ENCODE results near the gene PLAGL2. TPM values are rescaled to one million over a fixed set of nuclear protein-coding genes. Genes with fewer than 3 reads are reported as not detected.

The PLAGL2 gene
- total and polyA plus RNA-seq, 2 of the 4 experiments (the other 2 are of a cell fraction), result 2.9 to 7.7 TPM

GRCh38 chr20:32144898-32145662 lies 62.5 kb downstream of the PLAGL2 start:
- CTCF ChIA-PET, result no interaction called here
- H3K4me3 ChIP-seq (ENCODE audit: insufficient read depth, low read depth, low read length), result no peak overlapping the region
- no TSS peak for BruUV-seq (replicated peaks)
- H2BK15ac ChIP-seq (ENCODE audit: low read depth, low read length), result no peak overlapping the region
- no peak overlapping the region for H2BK20ac ChIP-seq (ENCODE audit: low read depth, low read length)
- DNase-seq (no peak), ATAC-seq (ENCODE audit: low read depth) (no peak)
- H2AK5ac ChIP-seq (ENCODE audit: low read depth, low read length), result no peak overlapping the region
- no peaks in the 10 kb centered on the region for H3K4me1 ChIP-seq (ENCODE audit: control insufficient read depth, insufficient read depth, low read length)
- WGBS, 2 experiments (ENCODE audit: extremely low coverage in 2 of 2, insufficient read length in 1 of 2), result 100% methylated on average over 2 of the region's 8 CpGs; no CpG with 5 or more reads in 1 of the 2 experiments
- no peak overlapping the region for H3K27ac ChIP-seq (ENCODE audit: insufficient read depth, low read length)
- dilution Hi-C loops (cut with HindIII; ENCODE audit: low sequenced_read_pairs, unreplicated experiment), result no loop called here
- no peak overlapping the region for H3K14ac ChIP-seq (replicated peaks; ENCODE audit: low read depth, low read length)
- no peak overlapping the region for H4K8ac ChIP-seq (ENCODE audit: low read depth in 2 of 2, low read length in 2 of 2)
- H4K5ac ChIP-seq (ENCODE audit: low read depth, low read length), result no peak overlapping the region
- POLR2A ChIA-PET (ENCODE audit: unreplicated experiment), result no interaction called here
- H3K56ac ChIP-seq (ENCODE audit: extremely low read depth, insufficient read depth, low read length), result no peak overlapping the region
- H2AFZ ChIP-seq (replicated peaks; ENCODE audit: low read length, poor library complexity), result no peak overlapping the region
- peaks cover 12% of the 10 kb centered on the region for H3K9me1 ChIP-seq (ENCODE audit: insufficient read depth, low read length)
- no peak overlapping the region for H2BK5ac ChIP-seq (ENCODE audit: low read depth, low read length, poor library complexity, severe bottlenecking)
- H2BK120ac ChIP-seq (ENCODE audit: low read depth, low read length), result no peak overlapping the region
- H3K18ac ChIP-seq (ENCODE audit: low read depth, low read length), result no peak overlapping the region
- peaks cover 4 to 18% of the 10 kb centered on the region in 2 experiments for H3K79me1 ChIP-seq (ENCODE audit: low read depth in 1 of 2, low read length in 2 of 2)
- no peak overlapping the region for H3K9ac ChIP-seq (ENCODE audit: low read depth, low read length)
- peaks cover 67% of the 10 kb centered on the region for H3K36me3 ChIP-seq (ENCODE audit: control insufficient read depth, insufficient read depth, low read length)
- in situ Hi-C loops (cut with MboI; ENCODE audit: low sequenced_read_pairs), result no loop called here
- no peaks in the 10 kb centered on the region for H3K27me3 ChIP-seq (ENCODE audit: control insufficient read depth, insufficient read depth, low read length)
- H3K9me3 ChIP-seq (ENCODE audit: control insufficient read depth, insufficient read depth, low read length), result no peaks in the 10 kb centered on the region
- no peak overlapping the region for H3K4ac ChIP-seq (ENCODE audit: low read depth, low read length)
- TF ChIP-seq RFX5 (IDR thresholded peaks at IDR 0.05; ENCODE audit: low read depth, low read length), result no peak
- no peak for TF ChIP-seq POLR2A (IDR thresholded peaks at IDR 0.05; ENCODE audit: low read depth, low read length)
- TF ChIP-seq RCOR1 (IDR thresholded peaks at IDR 0.05; ENCODE audit: insufficient replicate concordance, low read length), result no peak
- TF ChIP-seq MAZ (IDR thresholded peaks at IDR 0.05; ENCODE audit: borderline replicate concordance, low read depth, low read length), result no peak
- no peak for TF ChIP-seq MXI1 (IDR thresholded peaks at IDR 0.05; ENCODE audit: borderline replicate concordance, low read depth, low read length)
- TF ChIP-seq NFE2L2 (IDR thresholded peaks at IDR 0.05; ENCODE audit: low read depth, low read length), result no peak
- no peak for TF ChIP-seq CTCF (conservative IDR thresholded peaks at IDR 0.05; ENCODE audit: low read depth, low read length)
- TF ChIP-seq RAD21 (IDR thresholded peaks at IDR 0.05; ENCODE audit: low read length), result no peak
- TF ChIP-seq CEBPB (IDR thresholded peaks at IDR 0.05; ENCODE audit: low read depth, low read length), result no peak
- TF ChIP-seq CHD1 (IDR thresholded peaks at IDR 0.05; ENCODE audit: low read depth, low read length), result no peak
- no peak for TF ChIP-seq SMC3 (IDR thresholded peaks at IDR 0.05; ENCODE audit: low read depth, low read length)
- no peak for TF ChIP-seq FOS (IDR thresholded peaks at IDR 0.05; ENCODE audit: low read depth, low read length)
- no peak for TF ChIP-seq MAFK (IDR thresholded peaks at IDR 0.05; ENCODE audit: low read depth, low read length)
- TF ChIP-seq, protein P1, sequence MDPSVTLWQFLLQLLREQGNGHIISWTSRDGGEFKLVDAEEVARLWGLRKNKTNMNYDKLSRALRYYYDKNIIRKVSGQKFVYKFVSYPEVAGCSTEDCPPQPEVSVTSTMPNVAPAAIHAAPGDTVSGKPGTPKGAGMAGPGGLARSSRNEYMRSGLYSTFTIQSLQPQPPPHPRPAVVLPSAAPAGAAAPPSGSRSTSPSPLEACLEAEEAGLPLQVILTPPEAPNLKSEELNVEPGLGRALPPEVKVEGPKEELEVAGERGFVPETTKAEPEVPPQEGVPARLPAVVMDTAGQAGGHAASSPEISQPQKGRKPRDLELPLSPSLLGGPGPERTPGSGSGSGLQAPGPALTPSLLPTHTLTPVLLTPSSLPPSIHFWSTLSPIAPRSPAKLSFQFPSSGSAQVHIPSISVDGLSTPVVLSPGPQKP (IDR thresholded peaks at IDR 0.05; ENCODE audit: borderline replicate concordance, low read depth, low read length), result no peak
- TF ChIP-seq, protein P2, sequence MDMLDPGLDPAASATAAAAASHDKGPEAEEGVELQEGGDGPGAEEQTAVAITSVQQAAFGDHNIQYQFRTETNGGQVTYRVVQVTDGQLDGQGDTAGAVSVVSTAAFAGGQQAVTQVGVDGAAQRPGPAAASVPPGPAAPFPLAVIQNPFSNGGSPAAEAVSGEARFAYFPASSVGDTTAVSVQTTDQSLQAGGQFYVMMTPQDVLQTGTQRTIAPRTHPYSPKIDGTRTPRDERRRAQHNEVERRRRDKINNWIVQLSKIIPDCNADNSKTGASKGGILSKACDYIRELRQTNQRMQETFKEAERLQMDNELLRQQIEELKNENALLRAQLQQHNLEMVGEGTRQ (IDR thresholded peaks at IDR 0.05; ENCODE audit: low read depth, low read length), result no peak
- no peak for TF ChIP-seq BHLHE40 (IDR thresholded peaks at IDR 0.05; ENCODE audit: low read depth, low read length)
- H3K4me2 ChIP-seq (ENCODE audit: low read depth, low read length), result no peak overlapping the region
- no peak overlapping the region for H4K91ac ChIP-seq (ENCODE audit: insufficient read depth, low read depth, low read length)
- no peak overlapping the region for H2AK9ac ChIP-seq (replicated peaks; ENCODE audit: low read depth, low read length, poor library complexity)
- H4K20me1 ChIP-seq (ENCODE audit: insufficient read depth, low read length), result peaks cover 12% of the 10 kb centered on the region
- intact Hi-C loops (cut with micrococcal nuclease), result no loop called here
- no peak overlapping the region for H3K23ac ChIP-seq (ENCODE audit: low read depth, low read length)

Data from IMR-90 (cell line).